Ramos (cell line): Measurements from ENCODE around the gene KIAA0825.

Experiments
- in situ Hi-C: fragments of 300-500 bp; cut with MboI; formaldehyde crosslinking; loops from one replicate; pipeline ENCODE4 v1.14.3; 2022; ENCODE audit warnings: low sequenced_read_pairs; ENCODE audit not compliant: unreplicated experiment

The KIAA0825 gene

DNA sequence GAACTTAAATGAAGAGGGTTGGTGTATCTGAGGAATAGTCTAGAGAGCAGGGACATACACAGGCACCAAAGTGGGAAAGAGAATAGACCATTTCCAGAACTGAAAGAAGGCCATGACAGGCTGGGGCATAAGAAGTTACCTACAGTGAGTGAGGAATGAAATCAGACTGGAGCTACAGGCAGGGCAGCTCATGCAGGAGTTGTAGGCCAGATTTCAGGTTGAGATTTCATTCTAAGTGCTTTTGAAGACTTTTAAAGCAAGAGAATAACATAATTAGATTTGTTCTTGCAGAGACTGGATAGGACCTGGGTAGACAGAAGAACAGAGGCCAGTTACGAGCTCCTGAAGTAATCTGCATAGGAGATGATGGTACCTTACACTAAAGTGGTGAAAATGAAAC, 280.8 kb downstream of the KIAA0825 start:
- in situ Hi-C loops: no loop called here

DNA sequence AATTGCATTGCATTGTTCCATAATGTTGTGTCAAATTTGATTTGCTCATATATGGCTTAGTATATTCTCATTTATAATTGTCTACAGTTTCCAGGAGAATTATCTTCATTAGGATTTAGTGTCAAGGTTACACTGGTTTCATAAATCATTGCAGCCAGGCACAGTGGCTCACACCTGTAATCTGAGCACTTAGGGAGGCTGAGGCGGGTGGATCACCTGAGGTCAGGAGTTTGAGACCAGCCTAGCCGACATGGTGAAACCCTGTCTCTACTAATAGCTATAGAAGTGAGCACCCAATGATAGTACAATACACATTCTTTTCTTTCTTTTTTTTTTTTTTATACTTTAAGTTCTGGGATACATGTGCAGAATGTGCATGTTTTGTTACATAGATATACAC, 282.5 kb downstream of the KIAA0825 start:
- in situ Hi-C loops: no loop called here

DNA sequence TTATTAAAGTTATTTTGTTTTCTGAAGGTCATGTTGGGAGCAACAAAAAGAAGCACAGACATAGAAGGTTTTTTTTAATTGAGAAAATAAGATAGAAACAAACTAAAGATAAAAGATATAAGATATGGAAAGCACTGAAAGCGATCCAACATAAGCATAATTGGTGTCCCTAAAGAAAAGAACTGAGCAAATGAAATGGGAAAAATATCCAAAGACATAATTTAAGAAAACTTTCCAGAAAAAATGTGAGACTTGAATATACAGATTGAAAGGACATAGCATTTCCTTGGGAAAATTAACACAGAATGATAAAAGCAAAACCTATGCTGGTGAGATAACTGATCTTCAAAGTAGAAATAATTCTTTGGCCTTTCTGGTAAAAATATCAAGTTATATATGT, 289.3 kb downstream of the KIAA0825 start:
- in situ Hi-C loops: no loop called here

DNA sequence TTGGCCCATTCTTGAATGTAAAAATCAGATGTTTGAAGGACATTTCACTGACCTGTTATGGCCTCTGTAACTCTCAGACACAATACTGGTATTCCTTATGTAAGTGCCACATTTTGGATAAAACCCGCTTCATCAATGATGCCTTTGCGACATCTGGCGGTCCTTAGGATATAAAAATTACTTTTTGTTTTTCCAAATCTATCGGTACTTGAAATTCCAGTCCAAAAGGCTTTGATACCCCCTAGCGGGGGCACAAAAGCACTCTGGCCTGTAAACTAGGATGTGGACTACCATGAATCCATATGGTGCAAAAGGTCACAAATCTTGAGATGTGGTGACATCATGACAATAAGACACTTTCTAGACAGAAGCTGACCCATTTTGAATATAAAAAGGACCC, 291.8 kb downstream of the KIAA0825 start:
- in situ Hi-C loops: no loop called here

DNA sequence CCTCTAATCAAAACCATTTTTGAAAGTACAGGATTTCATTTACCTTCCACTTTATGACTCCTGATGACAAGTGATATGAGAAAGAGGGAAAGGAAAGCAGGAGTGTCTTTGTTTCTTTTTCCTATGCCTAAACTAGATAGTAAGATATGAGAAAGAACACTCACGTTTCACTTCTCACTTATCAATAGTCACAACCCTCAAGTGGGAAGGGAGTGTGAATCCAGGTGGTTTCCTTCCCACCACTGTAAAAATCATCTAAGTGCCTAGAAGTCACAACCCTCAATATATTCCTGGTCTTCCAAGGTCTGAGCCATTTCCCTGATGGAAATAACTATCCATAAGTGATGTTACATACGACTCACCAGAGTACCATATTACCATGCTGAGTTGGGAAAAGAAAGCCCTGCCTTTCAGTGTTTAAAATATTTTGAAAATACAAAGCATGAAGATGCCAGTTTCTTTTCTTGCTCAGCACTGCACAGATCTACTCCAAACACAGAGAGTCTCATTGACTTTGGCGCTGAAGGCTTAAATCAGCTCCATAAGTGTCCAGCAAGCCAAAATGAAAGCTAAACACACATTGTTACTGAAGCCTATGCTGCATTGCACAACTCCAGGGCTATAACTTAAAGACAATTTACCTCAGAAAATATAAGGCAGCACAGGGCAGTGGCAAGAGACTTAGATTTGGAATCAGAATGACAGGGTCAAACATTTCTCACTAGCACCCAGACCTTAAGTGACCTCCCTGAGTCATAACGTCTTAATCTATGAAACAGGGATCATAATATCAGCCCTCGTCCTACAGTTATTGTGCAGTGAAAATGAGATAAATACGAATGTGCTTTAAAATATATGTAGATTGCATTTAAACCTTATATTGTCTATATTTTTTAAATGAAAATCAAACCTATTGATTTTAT, 301.2 kb downstream of the KIAA0825 start:
- in situ Hi-C loops: no loop called here

DNA sequence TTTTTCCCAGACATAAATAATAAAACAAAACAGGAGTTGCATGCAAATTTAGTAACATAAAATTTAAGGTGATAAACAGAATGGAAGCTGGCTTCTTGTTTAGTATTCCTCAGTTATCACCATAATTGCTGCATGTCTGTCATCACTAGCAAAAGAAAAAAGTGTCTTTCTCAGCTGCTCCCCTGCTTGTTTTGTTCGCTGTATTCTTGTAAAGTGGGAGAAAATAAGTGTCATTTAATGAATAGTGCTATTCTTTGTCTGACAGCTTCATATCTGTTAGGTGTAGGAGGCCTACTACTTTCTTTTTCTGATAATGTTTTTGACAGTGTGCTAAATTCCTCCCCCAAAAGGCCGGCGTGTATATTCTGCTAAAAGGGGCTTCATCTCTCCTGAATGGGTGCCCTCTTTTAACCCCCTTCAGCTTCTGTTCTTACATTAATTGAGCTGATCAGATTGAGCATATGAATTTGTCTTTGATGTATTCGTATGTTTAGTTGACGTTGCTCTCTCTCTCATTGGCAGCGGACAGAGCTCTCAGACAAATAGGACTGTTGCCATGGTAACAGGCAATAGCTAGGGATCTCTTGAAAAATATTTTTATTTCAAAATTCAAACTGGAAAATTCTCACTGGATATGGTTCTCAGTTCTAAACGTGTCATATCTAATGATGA, 303.8 kb downstream of the KIAA0825 start:
- in situ Hi-C loops: no loop called here

DNA sequence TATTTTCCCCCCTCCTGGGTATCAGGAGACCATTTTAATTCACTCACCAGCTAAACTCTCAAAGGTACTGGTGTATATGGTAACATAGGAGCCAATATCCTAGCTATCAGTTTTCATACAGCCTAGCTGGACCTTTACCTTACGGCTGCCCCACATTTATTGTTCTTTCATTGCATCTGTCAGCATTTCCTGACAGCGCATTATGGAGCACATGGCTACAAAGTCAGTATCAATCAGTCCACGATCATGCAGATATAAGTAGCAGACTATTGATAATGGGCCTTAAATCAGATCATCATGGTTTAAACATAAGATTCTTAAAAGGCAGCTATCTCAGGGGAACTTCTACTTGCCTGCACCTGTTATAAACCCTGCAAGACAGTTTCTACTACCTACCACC, 304.7 kb downstream of the KIAA0825 start:
- in situ Hi-C loops: no loop called here

DNA sequence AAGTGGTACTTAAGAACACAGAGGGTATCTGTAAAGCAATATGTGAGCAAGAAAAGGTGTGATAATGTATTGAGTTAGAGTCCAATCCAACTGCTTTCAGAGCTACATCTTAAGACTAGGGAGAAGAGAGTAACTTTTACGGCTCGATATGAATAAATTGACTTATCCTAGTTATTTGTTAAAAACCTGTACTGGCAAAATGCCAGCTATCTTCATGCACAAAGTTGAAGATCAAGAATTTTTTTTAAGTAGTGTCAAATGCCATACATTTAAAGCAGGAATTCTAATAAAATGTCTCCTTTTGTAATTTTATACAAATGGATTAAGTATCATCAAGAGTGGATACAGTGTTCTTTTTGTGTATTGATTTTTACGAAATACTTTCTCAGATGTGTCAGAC, 305.2 kb downstream of the KIAA0825 start:
- in situ Hi-C loops: no loop called here

DNA sequence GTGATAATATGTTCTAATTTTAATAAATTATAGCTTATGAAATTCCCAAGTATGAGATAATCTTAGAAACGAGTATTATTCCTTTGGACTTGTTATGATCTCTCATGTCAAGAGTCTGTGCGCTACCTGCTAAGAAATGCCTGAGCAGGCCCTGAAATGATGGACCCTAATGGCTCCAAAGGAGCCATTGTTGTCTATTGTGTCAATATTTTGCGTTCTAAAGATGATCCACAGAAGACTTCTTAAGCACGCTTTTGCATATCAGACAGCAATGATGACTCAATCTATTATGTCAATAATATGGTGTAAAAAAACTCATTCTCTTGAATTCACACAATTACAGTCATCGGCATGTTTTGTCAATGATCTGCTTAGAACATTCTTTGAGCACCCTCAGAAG, 306.1 kb downstream of the KIAA0825 start:
- in situ Hi-C loops: no loop called here

DNA sequence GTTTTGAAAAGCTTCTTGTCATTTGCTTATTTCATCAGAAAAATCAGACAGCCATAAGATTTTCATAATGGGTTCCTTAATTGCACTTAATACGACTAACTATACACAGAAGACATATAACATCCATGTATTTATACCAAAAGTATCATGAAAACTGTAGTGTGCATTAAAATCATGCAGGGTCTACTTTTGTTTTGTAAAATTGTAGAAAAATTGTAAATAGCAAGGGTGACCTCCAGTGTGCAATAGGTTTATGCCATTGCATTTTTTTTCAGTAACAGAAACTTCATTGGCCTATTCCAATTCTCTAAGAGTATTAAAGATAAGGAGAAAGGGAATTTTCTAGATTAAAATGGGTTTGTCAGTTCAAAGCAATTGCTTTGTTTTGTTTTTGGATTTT, 307.6 kb downstream of the KIAA0825 start:
- in situ Hi-C loops: no loop called here

DNA sequence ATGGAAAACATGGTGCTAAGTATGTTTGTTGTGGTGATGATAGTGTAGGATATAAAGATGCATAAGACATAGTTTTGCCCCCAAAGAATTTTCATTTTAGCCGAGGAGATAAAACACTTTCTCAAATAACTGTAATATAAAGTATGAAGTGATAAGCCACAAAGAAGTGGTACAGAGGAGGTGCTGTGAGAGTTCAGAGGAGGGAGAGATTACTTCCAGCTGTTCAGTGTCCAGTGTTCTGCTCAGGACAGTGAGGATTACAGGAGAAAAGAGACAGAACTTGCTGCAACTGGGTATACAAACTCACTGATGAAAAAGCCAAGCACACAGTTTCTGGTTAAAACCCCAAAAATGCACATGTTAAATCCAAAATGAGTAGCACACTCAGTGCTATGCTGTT, 309.3 kb downstream of the KIAA0825 start:
- in situ Hi-C loops: no loop called here

DNA sequence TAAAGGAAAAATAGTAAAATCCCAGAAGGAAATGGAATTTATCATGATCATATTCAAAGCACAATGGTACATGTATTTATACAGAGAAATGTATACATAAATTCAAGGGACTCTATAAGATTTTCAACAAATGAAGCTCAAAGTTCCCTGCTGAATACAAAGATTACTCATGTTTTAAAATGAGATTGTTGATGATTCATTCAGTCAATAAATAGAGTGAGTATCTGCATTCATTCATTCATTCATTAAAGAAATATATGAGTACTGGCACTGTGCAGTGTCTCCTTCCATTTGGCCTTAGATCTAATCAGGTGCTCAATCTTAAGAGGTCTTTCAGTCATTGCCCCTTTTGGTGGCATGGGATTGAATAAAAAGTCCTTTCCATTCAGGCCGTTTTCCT, 310.0 kb downstream of the KIAA0825 start:
- in situ Hi-C loops: no loop called here

DNA sequence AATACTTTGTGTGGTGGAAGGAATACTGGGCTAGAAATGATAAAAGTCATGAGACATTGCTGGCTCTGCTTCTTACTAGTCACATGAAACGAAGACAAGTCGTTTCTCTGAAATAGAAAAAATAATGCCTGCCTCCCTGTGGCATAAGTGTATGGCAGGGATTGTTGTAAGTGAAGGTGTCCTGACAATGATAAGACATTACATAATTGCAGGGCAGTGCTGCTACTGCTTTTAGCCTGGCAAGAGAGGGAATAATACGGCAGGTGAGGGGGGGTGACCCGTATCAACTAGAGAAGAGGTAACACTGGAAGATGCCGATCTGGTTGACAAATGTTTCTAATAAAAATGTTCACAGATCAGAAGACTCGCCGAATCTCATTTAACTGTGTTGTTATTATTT, 314.3 kb downstream of the KIAA0825 start:
- in situ Hi-C loops: no loop called here

DNA sequence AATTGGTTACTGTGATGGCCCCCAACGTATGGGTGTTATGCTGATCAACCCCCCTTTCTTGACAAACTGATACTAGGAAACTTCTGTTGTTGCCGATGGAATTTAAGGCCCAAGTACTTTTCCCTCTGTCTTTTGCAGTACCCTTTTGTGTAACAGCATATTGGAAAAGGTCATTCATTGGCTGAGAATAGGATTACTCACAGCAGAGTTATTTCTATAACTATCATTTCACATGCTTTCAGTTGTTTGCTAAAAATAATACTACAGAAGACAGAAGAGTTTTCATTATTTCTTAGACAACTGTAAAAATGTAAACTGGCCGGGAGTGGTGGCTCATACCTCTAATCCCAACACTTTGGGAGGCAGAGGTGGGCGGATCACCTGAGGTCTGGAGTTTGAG, 329.5 kb downstream of the KIAA0825 start:
- in situ Hi-C loops: no loop called here

DNA sequence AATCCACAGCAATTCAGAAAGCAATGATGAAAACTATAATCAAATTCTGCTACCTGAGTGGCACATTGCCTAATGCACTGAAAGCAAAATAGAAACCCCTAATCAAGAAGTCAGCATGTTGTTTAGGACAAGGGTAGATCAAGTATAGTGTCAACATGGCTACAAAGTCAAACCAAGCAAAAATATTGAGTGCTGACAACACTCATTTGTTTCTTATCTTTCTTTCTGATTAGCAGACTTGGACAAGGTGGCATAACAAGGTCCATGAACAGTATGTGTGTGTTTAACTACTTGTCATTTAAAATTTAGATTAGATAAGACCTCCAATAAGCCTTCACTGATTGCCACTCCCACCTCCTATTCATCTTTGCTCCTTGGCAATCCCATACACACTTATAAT, 332.4 kb downstream of the KIAA0825 start:
- in situ Hi-C loops: no loop called here

DNA sequence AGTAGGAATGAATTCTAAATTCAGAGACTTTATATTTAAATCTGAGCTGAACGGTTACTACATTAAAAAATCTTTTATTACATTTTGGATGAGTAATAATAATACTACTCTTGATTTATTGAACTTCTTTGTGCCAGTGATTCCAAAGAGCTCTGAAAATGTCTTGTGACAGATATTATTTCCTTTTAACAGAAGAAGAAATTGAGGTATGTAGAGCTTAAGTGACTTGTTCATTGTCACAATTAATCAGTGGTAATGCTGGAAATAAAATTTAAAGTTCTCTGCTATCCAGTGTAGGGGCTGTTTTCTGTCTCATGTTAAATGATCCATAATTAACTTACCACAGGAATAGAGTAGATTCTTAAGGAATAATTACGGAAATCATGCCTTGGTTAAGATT, 335.3 kb downstream of the KIAA0825 start:
- in situ Hi-C loops: no loop called here

DNA sequence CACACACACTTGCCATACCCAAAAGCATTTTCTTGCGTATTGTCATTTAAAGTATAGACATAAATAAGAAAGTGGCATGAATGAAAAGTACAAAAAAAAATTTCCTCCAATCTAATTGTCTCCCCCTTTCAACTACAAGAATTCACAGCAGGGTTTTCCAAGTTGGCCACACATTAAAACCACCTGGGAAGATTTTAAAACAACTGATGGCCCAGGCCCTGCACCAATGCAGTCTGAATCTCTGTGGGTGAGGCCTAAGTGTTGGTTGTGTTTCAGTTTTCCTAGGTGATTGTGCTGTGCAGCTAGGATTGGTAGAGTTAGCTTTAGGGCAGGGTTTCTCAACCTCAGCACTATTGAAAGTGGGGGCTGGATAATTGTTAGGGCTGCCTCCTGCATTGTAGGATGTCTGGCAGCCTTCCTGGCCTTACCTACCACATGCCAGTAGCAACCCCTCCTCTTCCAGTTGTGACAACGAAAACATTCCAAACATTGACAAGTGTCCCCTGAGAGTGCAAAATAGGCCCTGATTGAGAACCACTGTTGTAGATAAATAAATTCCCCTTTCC, 337.1 kb downstream of the KIAA0825 start:
- in situ Hi-C loops: no loop called here

DNA sequence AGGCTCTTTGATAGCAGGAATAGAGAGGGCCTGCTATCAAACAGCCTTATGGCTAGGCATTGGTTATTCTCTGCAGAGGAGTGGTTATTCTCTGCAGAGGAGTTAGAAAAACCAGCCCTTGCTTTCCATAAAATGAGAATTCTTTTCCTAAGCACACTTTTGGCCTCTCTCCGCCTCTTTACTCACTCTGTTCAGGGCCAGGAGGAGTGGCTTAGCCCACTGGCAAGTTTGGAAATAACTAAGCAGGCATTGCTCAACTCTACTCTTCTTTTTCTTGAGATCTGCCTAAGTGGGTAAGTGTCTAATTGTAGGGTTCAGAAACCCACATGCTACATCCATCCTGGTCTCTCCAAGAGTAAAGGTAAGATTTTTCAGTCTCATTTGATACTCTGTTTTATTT, 341.7 kb downstream of the KIAA0825 start:
- in situ Hi-C loops: no loop called here

DNA sequence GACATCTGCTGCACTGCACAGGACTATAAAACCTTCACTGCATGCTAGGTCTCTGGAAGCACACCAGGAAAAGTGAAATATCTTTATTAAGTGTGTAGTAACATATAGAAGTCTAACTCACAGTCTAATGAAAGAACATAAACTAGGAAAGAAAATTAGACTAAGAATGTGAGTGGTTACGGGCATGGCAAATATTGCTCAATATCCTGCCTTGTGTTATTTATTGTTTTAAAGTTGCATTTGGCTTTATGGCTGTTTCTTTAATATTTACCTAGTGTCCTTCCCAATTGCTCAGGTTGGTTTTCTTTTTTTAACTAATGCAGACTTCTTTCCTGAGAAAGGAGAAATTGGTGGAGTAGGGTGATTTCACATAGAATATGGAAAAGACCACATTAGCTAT, 342.4 kb downstream of the KIAA0825 start:
- in situ Hi-C loops: no loop called here

DNA sequence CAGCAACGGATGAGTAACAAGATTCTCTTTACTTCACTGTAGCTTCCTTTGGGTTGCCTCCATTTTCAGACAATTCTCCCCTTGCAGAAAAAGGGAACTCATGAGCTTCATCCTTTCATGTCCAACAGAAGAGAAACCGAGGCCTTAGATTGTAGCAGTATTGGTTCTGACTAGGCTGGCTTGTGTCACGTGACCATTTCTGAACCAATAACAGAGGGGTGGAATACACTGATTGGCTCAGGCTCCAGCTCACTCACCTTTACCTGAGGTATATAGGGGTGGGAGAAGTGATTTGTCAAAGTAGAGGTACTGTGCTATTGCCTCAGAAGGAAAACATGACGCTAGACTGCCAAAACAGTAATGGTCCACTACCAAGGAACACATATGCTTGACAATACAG, 343.7 kb downstream of the KIAA0825 start:
- in situ Hi-C loops: no loop called here

DNA sequence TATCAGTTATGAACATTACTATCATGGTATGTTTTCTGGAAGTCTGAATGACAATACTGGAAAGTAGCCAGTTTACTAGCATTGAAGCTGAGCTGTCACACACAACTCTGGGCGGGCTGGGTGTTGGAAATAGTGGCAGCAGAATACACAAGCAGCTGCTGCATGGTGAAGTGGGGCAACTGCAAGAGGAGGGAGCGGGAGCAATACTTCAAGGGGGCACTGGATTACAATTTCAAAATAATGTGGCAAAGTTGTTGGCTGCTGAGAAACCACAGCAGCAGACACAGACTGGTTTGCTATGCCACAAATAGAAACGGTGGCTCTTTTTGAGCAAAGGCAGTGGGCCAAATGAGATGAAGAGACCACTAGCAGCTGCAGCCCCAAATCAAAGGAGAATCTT, 350.2 kb downstream of the KIAA0825 start:
- in situ Hi-C loops: no loop called here
